Neural cell (in vitro differentiated cells): ENCODE measurements around the gene ZNF560.

ENCODE experiments used
- CTCF ChIP-seq: fragments of 450-650 bp; IDR thresholded peaks from 2 replicates; pipeline ENCODE4 v1.5.1; 2014; ENCODE audit warnings: antibody characterized with exemption, mild to moderate bottlenecking, moderate library complexity; ENCODE audit not compliant: poor library complexity, severe bottlenecking
- EP300 ChIP-seq: fragments of 450-650 bp; conservative IDR thresholded peaks from 2 replicates; pipeline ENCODE4 v1.6.1; 2014; ENCODE audit warnings: antibody characterized with exemption, mild to moderate bottlenecking, moderate library complexity; ENCODE audit not compliant: poor library complexity, severe bottlenecking
- REST ChIP-seq: IDR thresholded peaks from 2 replicates; pipeline ENCODE4 v1.6.1; 2012; ENCODE audit warnings: borderline replicate concordance

- no peak for TF ChIP-seq CTCF
- TF ChIP-seq EP300, result no peak
- TF ChIP-seq REST, result no peak
Measured at GRCh38 chr19:9535934-9536333, 37.5 kb upstream of the ZNF560 start.
